Stomach (tissue), 4 donors: ENCODE data around the gene ZNG1A.
"Not testable (repeated sequence)": the region's sequence is repeated elsewhere in the genome, so short reads cannot be mapped to it uniquely, and the experiment has no call there.

Experiments used
- POLR2A ChIP-seq, 4 donors: fragments of 450-650 bp; IDR thresholded peaks; one replicate each; pipeline ENCODE4 v1.6.1; 2016; ENCODE audit warnings: antibody characterized with exemption in 4 of 4, control low read depth in 2 of 4, mild to moderate bottlenecking in 1 of 4, moderate library complexity in 1 of 4
- TF ChIP-seq, protein P1 (sequence below), 7 experiments: fragments of 450-650 bp in 4 of 7; fragments of 200-600 bp in 3 of 7; sonication (generic) in 3 of 7; IDR thresholded peaks; one replicate each; pipeline ENCODE4 v1.5.1; 2016 to 2019; ENCODE audit warnings: antibody characterized with exemption in 7 of 7, control low read depth in 2 of 7, mild to moderate bottlenecking in 1 of 7

GRCh38 chr9:178140-178825, 573 bp downstream of the ZNG1A start:
- TF ChIP-seq POLR2A (IDR thresholded peaks at IDR 0.05), result not testable (repeated sequence)
- TF ChIP-seq, protein P1, sequence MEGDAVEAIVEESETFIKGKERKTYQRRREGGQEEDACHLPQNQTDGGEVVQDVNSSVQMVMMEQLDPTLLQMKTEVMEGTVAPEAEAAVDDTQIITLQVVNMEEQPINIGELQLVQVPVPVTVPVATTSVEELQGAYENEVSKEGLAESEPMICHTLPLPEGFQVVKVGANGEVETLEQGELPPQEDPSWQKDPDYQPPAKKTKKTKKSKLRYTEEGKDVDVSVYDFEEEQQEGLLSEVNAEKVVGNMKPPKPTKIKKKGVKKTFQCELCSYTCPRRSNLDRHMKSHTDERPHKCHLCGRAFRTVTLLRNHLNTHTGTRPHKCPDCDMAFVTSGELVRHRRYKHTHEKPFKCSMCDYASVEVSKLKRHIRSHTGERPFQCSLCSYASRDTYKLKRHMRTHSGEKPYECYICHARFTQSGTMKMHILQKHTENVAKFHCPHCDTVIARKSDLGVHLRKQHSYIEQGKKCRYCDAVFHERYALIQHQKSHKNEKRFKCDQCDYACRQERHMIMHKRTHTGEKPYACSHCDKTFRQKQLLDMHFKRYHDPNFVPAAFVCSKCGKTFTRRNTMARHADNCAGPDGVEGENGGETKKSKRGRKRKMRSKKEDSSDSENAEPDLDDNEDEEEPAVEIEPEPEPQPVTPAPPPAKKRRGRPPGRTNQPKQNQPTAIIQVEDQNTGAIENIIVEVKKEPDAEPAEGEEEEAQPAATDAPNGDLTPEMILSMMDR (IDR thresholded peaks at IDR 0.05), result not testable (repeated sequence)
